Activated T-helper 2 cell treated with anti-CD3 and anti-CD28 coated beads, Interferon-gamma antibody, Interleukin-2, Interleukin-4, amounts not matched to agents 10 μg/mL and 5 μg/mL and 100 μg/mL, durations not matched to agents 14 hours and 24 hours and 36 hours (primary cell): Measurements from ENCODE around the gene ZNF300. TPM values are rescaled to one million over a fixed set of nuclear protein-coding genes. Genes with fewer than 3 reads are reported as not detected.
"Not testable (repeated sequence)": the region's sequence is repeated elsewhere in the genome, so short reads cannot be mapped to it uniquely, and the experiment has no call there.

Experiments used
- DNase-seq: peaks from one replicate; pipeline ENCODE4 v3.0.0; 2021; ENCODE audit warnings: low spot score
- H3K27ac Mint-ChIP-seq: one replicate; pipeline ENCODE4 v1.8.0; 2021; ENCODE audit warnings: mixed read lengths
- H3K27me3 Mint-ChIP-seq: one replicate; pipeline ENCODE4 v1.8.0; 2021; ENCODE audit warnings: low read depth, mixed read lengths
- H3K36me3 Mint-ChIP-seq: one replicate; pipeline ENCODE4 v1.8.0; 2021; ENCODE audit warnings: low read depth, mixed read lengths
- H3K4me1 Mint-ChIP-seq: one replicate; pipeline ENCODE4 v1.8.0; 2021; ENCODE audit warnings: low read depth, mixed read lengths
- H3K4me3 Mint-ChIP-seq: one replicate; pipeline ENCODE4 v1.8.0; 2021; ENCODE audit warnings: low read depth, mild to moderate bottlenecking, moderate library complexity, mixed read lengths
- H3K9me3 Mint-ChIP-seq: one replicate; pipeline ENCODE4 v1.8.0; 2021; ENCODE audit warnings: mixed read lengths
- intact Hi-C: fragments of 100-400 bp; cut with micrococcal nuclease; formaldehyde crosslinking; loops from one replicate; pipeline ENCODE4 v1.15.1; 2023
- total RNA-seq: library from RNA; stranded (reverse); gene quantifications from 2 replicates; pipeline ENCODE4 v1.2.3, GENCODE V29; 2022

The ZNF300 gene
- total RNA-seq, 1 donor from 2014 or later = 0.52 TPM

DNA sequence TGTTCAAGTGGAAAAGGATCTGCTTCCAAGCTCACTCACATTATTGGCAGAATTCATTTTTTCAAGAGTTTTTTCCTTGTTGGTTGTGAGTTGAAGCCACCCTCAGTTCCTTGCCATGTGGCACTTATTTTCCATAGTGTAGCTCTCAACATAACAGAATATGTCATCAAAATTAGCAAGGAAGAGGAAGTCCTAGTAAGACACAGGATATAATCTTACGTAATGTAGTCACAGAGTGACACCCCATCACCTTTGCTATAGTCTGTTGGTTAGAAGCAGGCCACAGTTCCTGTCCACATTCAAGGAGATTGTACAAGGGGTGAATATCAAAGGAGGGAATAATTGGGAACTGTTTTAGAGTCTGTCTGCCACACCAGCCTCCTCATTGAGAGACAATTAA, 42.7 kb downstream of the ZNF300 start:
- Mint-ChIP-seq H3K9me3 (peaks cover 14% of the 10 kb centered on the region), H3K4me3 (no peak overlapping the region), H3K27me3 (peaks cover 1% of the 10 kb centered on the region)

DNA sequence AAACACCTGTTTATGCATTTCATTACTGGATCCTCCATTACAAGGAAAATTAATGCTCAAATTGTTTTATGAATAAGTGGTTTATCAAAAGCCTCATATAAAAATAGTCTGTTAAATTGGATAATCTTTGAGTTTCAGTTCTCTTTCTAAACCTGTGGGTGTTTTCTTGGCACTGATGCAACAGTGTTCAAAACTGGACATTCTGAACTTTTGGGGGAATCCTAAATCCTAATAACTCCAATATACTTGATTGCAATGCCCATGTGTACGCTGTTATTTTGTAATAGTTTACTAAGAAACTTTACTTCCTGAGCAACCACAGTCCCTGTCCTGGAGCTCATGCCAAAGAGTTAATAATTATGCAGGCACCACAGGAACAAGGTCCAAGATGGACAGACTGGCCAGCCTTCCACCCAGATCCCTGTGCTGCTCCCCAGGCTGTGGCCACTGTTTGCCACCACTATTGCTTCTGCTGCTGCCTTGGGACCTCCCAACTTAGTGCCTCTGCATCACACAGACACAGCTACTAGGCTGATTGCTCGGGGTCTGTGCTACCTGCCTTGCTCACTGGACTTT, 44.4 kb downstream of the ZNF300 start:
- Mint-ChIP-seq H3K36me3 (no peaks in the 10 kb centered on the region), H3K4me3 (no peak overlapping the region), H3K9me3 (peaks cover 18% of the 10 kb centered on the region), H3K4me1 (no peaks in the 10 kb centered on the region), H3K27me3 (peaks cover 1% of the 10 kb centered on the region), H3K27ac (no peak overlapping the region)
- intact Hi-C loops = no loop called here
- DNase-seq = no peak

More for the DNA sequence above, 42.7 kb downstream of the ZNF300 start:
- intact Hi-C loops = no loop called here
- Mint-ChIP-seq H3K36me3 (no peaks in the 10 kb centered on the region), H3K4me1 (no peaks in the 10 kb centered on the region), H3K27ac (no peak overlapping the region)
- no peak for DNase-seq

DNA sequence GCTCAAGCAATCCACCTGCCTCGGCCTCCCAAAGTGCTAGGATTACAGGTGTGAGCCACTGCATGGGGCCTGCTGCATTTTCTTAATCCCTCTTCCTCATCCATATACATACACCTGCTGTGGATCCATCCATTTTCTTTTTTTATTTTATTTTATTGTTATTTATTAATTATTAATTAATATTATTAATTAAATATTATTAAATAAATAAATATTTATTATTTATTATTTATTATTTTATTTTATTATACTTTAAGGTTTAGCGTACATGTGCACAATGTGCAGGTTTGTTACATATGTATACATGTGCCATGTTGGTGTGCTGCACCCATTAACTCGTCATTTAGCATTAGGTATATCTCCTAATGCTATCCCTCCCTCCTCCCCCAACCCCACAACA, 48.1 kb downstream of the ZNF300 start:
- H3K4me1 Mint-ChIP-seq, DNase-seq, H3K27me3 Mint-ChIP-seq, H3K4me3 Mint-ChIP-seq, H3K27ac Mint-ChIP-seq, intact Hi-C loops, H3K36me3 Mint-ChIP-seq: not testable (repeated sequence)
- peaks cover 18% of the 10 kb centered on the region for H3K9me3 Mint-ChIP-seq

DNA sequence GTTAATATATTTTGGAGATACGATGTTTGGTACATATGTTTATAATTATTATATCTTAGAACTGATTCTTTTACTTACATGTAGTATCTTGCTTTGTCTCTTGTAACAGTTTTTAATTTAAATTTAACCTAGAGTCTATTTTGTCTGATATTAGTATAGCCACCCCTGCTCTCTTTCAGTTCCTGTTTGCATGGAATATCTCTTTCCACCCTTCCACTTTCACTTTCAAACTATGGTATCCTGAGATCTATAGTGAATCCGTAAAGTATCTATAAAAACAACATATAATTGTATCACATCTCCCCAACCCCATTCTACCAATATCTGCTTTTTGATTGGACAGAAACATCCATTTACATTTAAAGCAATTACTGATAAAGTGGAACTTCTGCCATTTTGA, 51.2 kb downstream of the ZNF300 start:
- Mint-ChIP-seq H3K36me3 (no peaks in the 10 kb centered on the region), H3K9me3 (peaks cover 7% of the 10 kb centered on the region), H3K27ac (no peak overlapping the region), H3K4me3 (no peak overlapping the region), H3K27me3 (no peaks in the 10 kb centered on the region), H3K4me1 (peaks cover 4% of the 10 kb centered on the region)
- no peak for DNase-seq
- intact Hi-C loops = no loop called here

DNA sequence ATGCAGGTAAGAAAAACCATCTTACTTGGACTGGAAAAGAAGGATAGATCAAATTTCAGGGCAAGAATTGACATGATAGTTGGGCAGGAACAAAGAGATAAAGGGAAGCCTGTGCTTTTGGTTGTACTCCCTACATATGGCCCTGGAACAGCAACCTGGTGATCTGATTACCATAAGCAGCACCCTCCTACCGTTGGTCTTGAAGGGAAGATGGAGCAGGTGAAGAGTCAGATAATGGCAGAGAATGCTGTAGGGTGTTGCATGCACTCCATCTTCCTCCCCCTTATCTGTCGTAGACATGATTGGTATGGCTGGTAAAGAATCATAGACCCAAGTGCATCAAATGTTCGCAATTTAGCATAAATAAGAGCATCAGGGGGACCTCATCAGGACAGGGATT, 53.7 kb downstream of the ZNF300 start:
- Mint-ChIP-seq H3K36me3 (no peaks in the 10 kb centered on the region), H3K4me3 (no peak overlapping the region), H3K9me3 (peaks cover 7% of the 10 kb centered on the region), H3K27ac (no peak overlapping the region), H3K4me1 (peaks cover 19% of the 10 kb centered on the region), H3K27me3 (no peaks in the 10 kb centered on the region)
- intact Hi-C loops = no loop called here
- DNase-seq = no peak

DNA sequence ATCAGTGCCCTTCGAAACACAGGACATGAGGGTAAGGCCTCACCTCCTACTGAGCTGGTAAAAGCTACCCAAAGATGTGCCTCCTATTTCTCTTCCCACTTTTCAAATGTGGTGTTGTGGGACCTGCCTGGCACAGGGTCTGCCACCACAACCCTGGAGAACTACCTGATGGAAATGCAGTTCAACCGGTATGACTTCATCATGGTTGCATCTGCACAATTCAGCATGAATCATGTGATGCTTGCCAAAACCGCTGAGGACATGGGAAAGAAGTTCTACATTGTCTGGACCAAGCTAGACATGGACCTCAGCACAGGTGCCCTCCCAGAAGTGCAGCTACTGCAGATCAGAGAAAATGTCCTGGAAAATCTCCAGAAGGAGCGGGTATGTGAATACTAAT, 56.5 kb downstream of the ZNF300 start:
- Mint-ChIP-seq H3K36me3 (no peaks in the 10 kb centered on the region), H3K27me3 (no peaks in the 10 kb centered on the region), H3K27ac (no peak overlapping the region), H3K9me3 (no peaks in the 10 kb centered on the region), H3K4me3 (no peak overlapping the region), H3K4me1 (peaks cover 18% of the 10 kb centered on the region)
- DNase-seq = no peak
- intact Hi-C loops = no loop called here

DNA sequence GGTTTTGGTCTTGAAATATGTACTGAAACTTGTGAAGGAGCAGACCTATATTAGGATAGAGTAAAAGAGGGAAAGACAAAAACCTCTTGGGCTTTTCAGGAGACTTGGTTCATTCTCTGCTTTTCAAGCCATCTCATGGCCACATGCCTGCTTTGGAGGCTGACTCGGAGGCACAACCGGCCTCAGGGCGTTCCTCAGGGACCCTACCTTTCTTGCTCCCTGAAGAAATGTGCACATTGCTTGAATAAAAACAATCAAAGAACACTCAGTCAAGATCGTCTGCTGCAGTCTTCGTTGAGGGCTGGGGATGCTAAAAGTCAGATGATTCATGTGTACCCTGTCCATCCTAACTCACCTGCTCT, 57.5 kb downstream of the ZNF300 start:
- Mint-ChIP-seq H3K9me3 (no peaks in the 10 kb centered on the region), H3K36me3 (no peaks in the 10 kb centered on the region)

DNA sequence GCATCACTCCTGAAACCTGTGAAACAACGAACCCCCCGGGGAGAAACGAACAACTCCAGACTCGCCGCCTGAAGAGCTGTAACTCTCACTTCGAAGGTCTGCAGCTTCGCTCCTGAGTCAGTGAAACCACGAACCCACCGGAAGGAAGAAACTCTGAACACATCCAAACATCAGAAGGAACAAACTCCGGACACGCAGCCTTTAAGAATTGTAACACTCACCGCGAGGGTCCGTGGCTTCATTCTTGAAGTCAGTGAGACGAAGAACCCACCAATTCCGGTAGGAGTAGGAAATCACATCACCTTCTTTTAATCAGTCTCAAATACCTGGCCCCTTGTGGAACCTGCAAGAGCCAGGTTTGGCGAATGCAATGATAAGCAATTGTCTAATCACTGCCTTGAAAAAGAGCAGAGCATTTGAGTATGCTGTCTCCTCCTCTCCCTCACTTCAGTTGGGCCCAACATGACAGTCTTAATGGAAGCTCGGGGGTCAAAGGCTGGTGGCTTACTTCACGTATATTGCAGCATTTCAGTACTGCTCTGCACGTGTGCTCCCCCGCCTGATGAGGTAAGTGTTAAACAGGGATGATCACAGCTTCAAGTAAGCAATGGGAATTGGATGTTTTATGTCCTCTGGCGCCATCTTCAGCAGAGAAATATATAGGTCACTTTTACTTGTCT, 58.0 kb downstream of the ZNF300 start:
- H3K4me3 Mint-ChIP-seq = peak overlapping the region; percentile 73
- H3K27ac Mint-ChIP-seq = peak overlapping the region; percentile 67
- DNase-seq = peak; percentile 57
- no peaks in the 10 kb centered on the region for H3K9me3 Mint-ChIP-seq
- H3K36me3 Mint-ChIP-seq = no peaks in the 10 kb centered on the region
- H3K4me1 Mint-ChIP-seq = peaks cover 18% of the 10 kb centered on the region
- peaks cover 2% of the 10 kb centered on the region for H3K27me3 Mint-ChIP-seq
- intact Hi-C loops = loop anchor here (1.0 to 2.0 kb wide), 7 partner anchors 45 to 388 kb away; partner anchors contain the start of gene RBM22

More for the DNA sequence above, 57.5 kb downstream of the ZNF300 start:
- DNase-seq = no peak
- Mint-ChIP-seq H3K4me1 (peaks cover 18% of the 10 kb centered on the region), H3K27me3 (no peaks in the 10 kb centered on the region), H3K4me3 (no peak overlapping the region), H3K27ac (no peak overlapping the region)
- intact Hi-C loops = loop anchor here (1.0 to 2.0 kb wide), 6 partner anchors 46 to 389 kb away; no protein-coding TSS in a partner anchor

DNA sequence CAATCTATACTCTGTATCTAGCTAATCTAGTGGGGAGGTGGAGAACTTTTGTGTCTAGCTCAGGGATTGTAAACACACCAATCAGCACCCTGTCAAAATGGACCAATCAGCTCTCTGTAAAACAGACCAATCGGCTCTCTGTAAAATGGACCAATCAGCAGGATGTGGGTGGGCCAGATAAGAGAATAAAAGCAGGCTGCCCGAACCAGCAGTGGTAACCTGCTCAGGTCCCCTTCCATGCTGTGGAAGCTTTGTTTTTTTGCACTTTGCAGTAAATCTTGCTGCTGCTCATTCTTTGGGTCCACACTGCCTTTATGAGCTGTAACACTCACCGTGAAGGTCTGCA, 58.5 kb downstream of the ZNF300 start, which contains the start of gene IRGM:
Gene IRGM, plus strand, starts transcription at position 214 of the 346 bp plus-strand sequence. CDS start 1,603 bp downstream, outside the sequence.
- Mint-ChIP-seq H3K27ac (peak within 1 kb of the TSS; percentile 67), H3K4me3 (peak within 1 kb of the TSS; percentile 73), H3K4me1 (peaks cover 18% of the 10 kb centered on the region)
- H3K36me3 Mint-ChIP-seq, H3K27me3 Mint-ChIP-seq, H3K9me3 Mint-ChIP-seq: not testable (repeated sequence)
- intact Hi-C loops = loop anchor here (1.0 to 2.0 kb wide), 4 partner anchors 55 to 387 kb away; partner anchors contain the start of gene RBM22
- peak; percentile 35 for DNase-seq

DNA sequence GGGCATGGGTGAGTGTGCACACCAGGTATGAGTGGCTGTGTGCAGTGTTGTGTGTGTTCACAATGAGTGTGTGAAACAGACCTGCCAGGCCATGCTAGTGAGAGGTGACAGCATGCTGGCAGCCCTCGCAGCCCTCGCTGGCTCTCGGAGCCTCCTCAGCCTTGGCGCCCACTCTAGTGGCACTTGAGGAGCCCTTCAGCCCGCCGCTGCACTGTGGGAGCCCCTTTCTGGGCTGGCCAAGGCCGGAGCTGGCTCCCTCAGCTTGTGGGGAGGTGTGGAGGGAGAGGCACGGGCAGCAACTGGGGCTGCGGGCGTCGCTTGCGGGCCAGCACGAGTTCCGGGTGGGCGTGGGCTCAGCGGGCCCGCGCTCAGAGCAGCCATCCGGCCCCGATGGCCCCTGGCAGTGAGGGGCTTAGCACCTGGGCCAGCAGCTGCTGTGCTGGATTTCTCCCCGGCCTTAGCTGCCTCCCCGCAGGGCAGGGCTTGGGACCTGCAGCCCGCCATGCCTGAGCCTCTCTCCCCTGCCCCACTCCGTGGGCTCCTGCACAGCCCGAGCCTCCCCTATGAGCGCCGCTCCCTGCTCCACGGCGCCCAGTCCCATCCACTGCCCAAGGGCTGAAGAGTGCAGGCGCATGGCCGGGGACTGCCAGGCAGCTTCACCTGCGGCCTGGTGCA, 59.5 kb downstream of the ZNF300 start:
- intact Hi-C loops, H3K36me3 Mint-ChIP-seq: not testable (repeated sequence)

More for the DNA sequence above, 59.5 kb downstream of the ZNF300 start:
- DNase-seq, H3K27ac Mint-ChIP-seq, H3K9me3 Mint-ChIP-seq, H3K27me3 Mint-ChIP-seq, H3K4me3 Mint-ChIP-seq: not testable (repeated sequence)
- H3K4me1 Mint-ChIP-seq = peaks cover 18% of the 10 kb centered on the region

Other genes starting within 250 kb of the ZNF300 start
- gene MYOZ3, start 243.7 kb downstream of the ZNF300 start, total RNA-seq = 0.09 TPM in 2 replicates
- 65.2 and 71.7 TPM in 2 replicates for gene RBM22, start 203.9 kb downstream of the ZNF300 start, total RNA-seq
- gene DCTN4, start 146.0 kb downstream of the ZNF300 start, total RNA-seq = 40.9 and 44.7 TPM in 2 replicates
- 24.5 and 25.7 TPM in 2 replicates for gene SMIM3, start 126.2 kb downstream of the ZNF300 start, total RNA-seq
- gene IRGM, start 58.5 kb downstream of the ZNF300 start, total RNA-seq = 1.7 and 1.8 TPM in 2 replicates
- 0.46 TPM in 1 of 2 replicates, not detected in the other for gene GPX3, start 115.6 kb upstream of the ZNF300 start, total RNA-seq
- 473 and 477 TPM in 2 replicates for gene TNIP1, start 176.1 kb upstream of the ZNF300 start, total RNA-seq